Liver (tissue), 3 donors: ENCODE measurements around the gene TENT5C.

ENCODE experiments used
- ATF3 ChIP-seq: IDR thresholded peaks from 2 replicates; pipeline ENCODE4 v1.6.1; 2016; ENCODE audit warnings: antibody characterized with exemption
- EGR1 ChIP-seq, 2 donors: IDR thresholded peaks; 2 replicates each; pipeline ENCODE4 v1.6.1; 2016 to 2018; ENCODE audit warnings: antibody characterized with exemption in 2 of 2, low read depth in 2 of 2
- GABPA ChIP-seq, 2 donors: IDR thresholded peaks in 1 of 2; conservative IDR thresholded peaks in 1 of 2; 2 replicates each; pipeline ENCODE4 v1.6.1; 2016; ENCODE audit warnings: antibody characterized with exemption in 2 of 2, mild to moderate bottlenecking in 1 of 2, moderate library complexity in 1 of 2
- HNF4G ChIP-seq: IDR thresholded peaks from 2 replicates; pipeline ENCODE4 v1.6.1; 2016; ENCODE audit warnings: antibody characterized with exemption
- JUND ChIP-seq, 2 donors: IDR thresholded peaks; 2 replicates each; pipeline ENCODE4 v1.6.1; 2016; ENCODE audit warnings: antibody characterized with exemption in 2 of 2
- RAD21 ChIP-seq, 2 donors: IDR thresholded peaks; 2 replicates each; pipeline ENCODE4 v1.6.1; 2016; ENCODE audit warnings: antibody characterized with exemption in 2 of 2, mild to moderate bottlenecking in 2 of 2
- SP1 ChIP-seq: IDR thresholded peaks from 2 replicates; pipeline ENCODE4 v1.6.1; 2018; ENCODE audit warnings: antibody characterized with exemption, mild to moderate bottlenecking
- YY1 ChIP-seq: IDR thresholded peaks from 2 replicates; pipeline ENCODE4 v1.6.1; 2016; ENCODE audit warnings: antibody characterized with exemption, mild to moderate bottlenecking
- TF ChIP-seq, protein P1 (sequence below): IDR thresholded peaks from 2 replicates; pipeline ENCODE4 v1.6.1; 2016; ENCODE audit warnings: antibody characterized with exemption
- TF ChIP-seq, protein P2 (sequence below): fragments of 150-350 bp; IDR thresholded peaks from 2 replicates; pipeline ENCODE4 v1.5.1; 2017; ENCODE audit warnings: improper control_type of control experiment, low read depth, low read length; ENCODE audit not compliant: missing input control
- TF ChIP-seq, protein P3 (sequence below): IDR thresholded peaks from 2 replicates; pipeline ENCODE4 v1.6.1; 2016; ENCODE audit warnings: antibody characterized with exemption
- donor health status: healthy.
- donor health status: healthy.

DNA sequence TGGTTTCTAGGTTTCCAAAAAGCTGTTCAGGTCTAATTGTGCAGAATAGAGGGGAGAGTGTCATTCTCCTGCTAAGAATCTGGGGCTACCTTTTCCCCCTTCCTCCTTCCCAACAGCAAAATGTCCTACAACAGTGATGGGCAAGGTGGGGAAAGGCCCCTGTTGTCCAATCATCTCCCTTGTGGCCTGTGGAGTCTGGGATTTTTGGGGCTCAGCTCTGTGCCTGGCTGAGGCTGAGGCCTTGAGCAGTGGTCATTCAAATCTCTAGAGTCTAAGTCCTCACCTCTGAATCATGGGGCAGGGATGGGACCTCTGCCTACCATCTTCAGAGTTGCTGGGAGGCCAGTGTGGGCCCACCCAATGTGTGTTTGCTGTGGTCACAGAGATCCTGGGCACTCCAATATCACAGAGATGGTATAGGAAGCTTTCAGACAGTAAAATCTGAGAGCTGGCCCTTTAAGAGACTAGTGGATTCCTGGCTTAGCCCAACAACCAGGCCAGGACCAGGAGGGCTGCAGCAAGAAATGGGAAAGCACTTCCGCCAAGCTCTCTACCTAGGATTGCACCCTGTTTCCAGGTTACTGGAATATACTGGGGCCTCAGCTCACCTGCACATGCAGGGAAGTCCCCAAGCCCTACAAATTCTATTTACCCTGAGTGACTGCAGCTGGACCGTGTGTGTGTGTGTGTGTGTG is 28.5 kb upstream of the TENT5C start:
- TF ChIP-seq, protein P1, sequence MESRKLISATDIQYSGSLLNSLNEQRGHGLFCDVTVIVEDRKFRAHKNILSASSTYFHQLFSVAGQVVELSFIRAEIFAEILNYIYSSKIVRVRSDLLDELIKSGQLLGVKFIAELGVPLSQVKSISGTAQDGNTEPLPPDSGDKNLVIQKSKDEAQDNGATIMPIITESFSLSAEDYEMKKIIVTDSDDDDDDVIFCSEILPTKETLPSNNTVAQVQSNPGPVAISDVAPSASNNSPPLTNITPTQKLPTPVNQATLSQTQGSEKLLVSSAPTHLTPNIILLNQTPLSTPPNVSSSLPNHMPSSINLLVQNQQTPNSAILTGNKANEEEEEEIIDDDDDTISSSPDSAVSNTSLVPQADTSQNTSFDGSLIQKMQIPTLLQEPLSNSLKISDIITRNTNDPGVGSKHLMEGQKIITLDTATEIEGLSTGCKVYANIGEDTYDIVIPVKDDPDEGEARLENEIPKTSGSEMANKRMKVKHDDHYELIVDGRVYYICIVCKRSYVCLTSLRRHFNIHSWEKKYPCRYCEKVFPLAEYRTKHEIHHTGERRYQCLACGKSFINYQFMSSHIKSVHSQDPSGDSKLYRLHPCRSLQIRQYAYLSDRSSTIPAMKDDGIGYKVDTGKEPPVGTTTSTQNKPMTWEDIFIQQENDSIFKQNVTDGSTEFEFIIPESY, result no peak
- TF ChIP-seq, protein P2, sequence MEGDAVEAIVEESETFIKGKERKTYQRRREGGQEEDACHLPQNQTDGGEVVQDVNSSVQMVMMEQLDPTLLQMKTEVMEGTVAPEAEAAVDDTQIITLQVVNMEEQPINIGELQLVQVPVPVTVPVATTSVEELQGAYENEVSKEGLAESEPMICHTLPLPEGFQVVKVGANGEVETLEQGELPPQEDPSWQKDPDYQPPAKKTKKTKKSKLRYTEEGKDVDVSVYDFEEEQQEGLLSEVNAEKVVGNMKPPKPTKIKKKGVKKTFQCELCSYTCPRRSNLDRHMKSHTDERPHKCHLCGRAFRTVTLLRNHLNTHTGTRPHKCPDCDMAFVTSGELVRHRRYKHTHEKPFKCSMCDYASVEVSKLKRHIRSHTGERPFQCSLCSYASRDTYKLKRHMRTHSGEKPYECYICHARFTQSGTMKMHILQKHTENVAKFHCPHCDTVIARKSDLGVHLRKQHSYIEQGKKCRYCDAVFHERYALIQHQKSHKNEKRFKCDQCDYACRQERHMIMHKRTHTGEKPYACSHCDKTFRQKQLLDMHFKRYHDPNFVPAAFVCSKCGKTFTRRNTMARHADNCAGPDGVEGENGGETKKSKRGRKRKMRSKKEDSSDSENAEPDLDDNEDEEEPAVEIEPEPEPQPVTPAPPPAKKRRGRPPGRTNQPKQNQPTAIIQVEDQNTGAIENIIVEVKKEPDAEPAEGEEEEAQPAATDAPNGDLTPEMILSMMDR, result no peak
- TF ChIP-seq JUND (IDR thresholded peaks at IDR 0.05) (no peak), HNF4G (no peak), YY1 (no peak), RAD21 (IDR thresholded peaks at IDR 0.05) (no peak), GABPA (IDR thresholded peaks at IDR 0.05 in 1 of 2, conservative IDR thresholded peaks at IDR 0.05 in 1 of 2) (no peak), ATF3 (no peak), EGR1 (IDR thresholded peaks at IDR 0.05; ENCODE audit: low read depth in 2 of 2) (no peak), SP1 (no peak)
- TF ChIP-seq, protein P3, sequence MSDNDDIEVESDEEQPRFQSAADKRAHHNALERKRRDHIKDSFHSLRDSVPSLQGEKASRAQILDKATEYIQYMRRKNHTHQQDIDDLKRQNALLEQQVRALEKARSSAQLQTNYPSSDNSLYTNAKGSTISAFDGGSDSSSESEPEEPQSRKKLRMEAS, result no peak
